NCI-H2171 treated with DMSO at 0.1 percent for 48 hours (cell line): Measurements from ENCODE around the gene ERMN.
"Not testable (repeated sequence)": the region's sequence is repeated elsewhere in the genome, so short reads cannot be mapped to it uniquely, and the experiment has no call there.

Experiments used
- DNase-seq: peaks from one replicate; lab custom pipeline; 2025; lab: John Stamatoyannopoulos, UW

Gene ERMN

DNA sequence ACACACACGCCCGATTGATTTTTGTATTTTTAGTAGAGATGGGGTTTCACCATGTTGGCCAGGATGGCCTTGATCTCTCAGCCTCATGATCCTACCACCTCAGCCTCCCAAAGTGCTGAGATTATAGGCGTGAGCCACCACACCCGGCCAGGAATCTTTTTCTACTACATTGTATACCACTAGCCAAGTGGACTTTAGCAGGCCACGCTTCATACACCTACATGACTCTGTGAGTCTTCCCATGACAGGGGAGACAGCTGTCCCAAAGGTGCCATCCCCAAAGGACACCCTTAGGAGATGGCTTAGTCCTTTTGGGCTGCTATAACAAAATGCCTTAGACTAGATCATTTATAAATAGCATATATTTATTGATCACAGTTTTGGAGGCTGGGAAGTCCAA is 32.8 kb downstream of the ERMN start:
- DNase-seq, result no peak

- DNase-seq, result no peak
Measured at GRCh38 chr2:157291018-157291417, 34.6 kb downstream of the ERMN start.

GRCh38 chr2:157290525-157290924 is 35.1 kb downstream of the ERMN start:
- DNase-seq, result no peak

- no peak for DNase-seq
Measured at GRCh38 chr2:157287160-157287559, 38.5 kb downstream of the ERMN start.

DNA sequence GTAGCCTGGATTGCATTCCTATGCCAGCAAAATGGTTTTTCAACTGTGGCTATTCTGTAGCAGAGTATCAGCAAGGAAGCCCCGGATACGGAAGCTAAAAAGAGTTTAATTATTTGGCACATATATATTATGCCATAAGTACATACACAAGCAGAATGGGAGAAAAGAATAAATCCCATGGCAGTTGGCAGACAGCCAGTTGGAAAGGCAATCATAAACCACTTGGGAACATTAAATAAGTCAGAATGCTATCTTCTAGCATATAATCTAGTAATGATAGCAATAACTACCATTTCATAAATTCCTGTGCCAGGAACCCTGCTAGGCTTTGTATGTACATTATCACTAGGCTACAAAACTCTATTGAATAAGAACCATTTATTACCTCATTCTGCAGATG is 42.2 kb downstream of the ERMN start:
- no peak for DNase-seq

DNA sequence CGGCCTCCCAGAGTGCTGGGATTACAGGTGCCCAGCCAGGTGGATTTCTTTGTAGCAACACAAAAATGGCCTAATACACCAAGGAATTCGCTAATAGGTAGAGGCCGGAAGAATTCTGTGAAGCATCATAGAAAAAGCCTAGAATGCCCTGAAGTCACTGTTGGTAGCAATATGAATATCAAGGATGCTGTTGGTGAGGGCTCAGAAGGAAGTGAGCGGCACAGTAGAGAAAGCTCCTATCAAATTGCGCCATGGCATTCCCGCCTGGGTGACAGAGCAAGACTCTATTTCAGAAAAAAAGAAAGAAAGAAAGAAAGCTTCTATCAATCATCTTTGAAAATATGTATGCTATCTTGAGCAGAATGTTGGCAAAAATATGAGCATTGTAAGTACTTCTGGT is 44.3 kb downstream of the ERMN start:
- no peak for DNase-seq

DNA sequence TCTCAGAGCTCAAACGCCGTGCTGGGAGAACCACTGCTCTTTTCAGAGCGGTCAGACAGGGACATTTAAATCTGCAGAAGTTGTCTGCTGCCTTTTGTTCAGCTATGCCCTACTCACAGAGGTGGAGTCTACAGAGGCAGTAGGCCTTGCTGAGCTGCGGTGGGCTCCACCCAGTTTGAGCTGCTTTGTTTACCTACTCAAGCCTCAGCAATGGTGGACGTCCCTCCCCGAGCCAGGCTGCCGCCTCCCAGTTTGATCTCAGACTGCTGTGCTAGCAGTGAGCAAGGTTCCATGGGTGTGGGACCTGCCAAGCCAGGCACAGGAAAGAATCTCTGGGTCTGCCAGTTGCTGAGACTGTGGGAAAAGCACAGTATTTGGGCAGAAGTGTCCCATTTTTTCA is 46.3 kb downstream of the ERMN start:
- DNase-seq, result not testable (repeated sequence)

DNA sequence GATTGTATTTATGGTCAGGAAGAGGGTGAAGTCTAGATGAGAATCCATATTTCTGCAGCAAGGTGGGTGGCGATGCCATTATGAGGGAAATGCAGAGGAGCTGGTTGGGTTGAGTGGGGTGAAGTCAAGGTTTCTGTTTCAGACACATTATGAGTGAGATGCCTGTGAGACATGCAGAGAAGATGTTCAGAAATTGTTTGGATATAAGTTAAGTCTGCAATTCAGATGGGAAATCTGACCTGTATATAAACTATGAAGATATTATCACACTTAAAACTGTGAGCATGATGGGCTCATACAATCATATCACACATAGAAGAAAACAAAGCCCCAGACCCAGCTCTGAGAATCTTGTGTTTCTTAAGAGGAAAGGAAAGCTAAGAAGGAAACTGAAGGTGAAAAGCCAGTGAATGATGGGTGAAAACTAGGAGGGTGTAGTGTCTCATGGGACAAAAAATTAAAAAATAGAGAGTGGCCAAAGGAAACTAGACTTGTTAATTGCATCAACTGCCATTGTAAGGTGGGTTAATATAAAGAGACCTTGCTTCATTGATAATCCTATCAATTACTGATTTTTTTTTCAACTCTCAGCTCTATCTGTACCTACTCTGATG is 53.9 kb downstream of the ERMN start:
- DNase-seq, result no peak

DNA sequence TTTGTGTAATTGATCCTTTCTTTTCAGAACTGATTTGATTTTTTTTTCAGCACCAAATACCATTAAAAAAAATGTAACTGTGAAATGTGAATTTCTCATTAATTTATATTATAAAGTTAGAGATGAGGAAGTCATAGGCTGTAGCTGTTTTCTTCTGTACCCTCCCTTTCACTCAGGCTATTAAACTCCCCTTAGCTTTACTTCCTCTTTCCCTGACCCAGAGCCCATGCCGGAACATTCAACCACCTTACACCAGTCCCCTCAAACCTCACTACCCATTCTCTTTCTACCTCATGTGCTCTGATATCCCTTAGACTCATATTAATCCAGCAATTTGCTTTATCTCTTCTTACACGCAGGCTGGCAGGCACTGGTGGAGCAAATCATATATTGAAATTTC is 55.7 kb downstream of the ERMN start:
- DNase-seq, result no peak

GRCh38 chr2:157269060-157269459 is 56.6 kb downstream of the ERMN start:
- no peak for DNase-seq
